Esophagus squamous epithelium (tissue), 5 donors: ENCODE measurements around the gene RPP38. TPM values are rescaled to one million over a fixed set of nuclear protein-coding genes. Genes with fewer than 3 reads are reported as not detected.

ENCODE experiments used
- DNase-seq: peaks from one replicate; lab custom pipeline; 2025; lab: John Stamatoyannopoulos, UW
- H3K27ac ChIP-seq, 4 donors: fragments of 200-600 bp; sonication (generic); one replicate each; pipeline ENCODE4 v1.5.1; 2016 to 2019; ENCODE audit warnings: mild to moderate bottlenecking in 1 of 4
- H3K27me3 ChIP-seq, 4 donors: fragments of 200-600 bp; sonication (generic); 1 replicate in 3 of 4; 2 replicates in 1 of 4; pipeline versions ENCODE4 v1.5.1 to v1.6.0; 2017 to 2021; ENCODE audit warnings: antibody characterized with exemption in 1 of 4
- H3K36me3 ChIP-seq, 3 donors: fragments of 200-600 bp; sonication (generic); one replicate each; pipeline ENCODE4 v1.5.1; 2016 to 2019
- H3K4me1 ChIP-seq, 3 donors: fragments of 200-600 bp; sonication (generic); one replicate each; pipeline ENCODE4 v1.5.1; 2017 to 2019
- H3K4me3 ChIP-seq, 4 donors: fragments of 200-600 bp; sonication (generic); 1 replicate in 3 of 4; 2 replicates in 1 of 4; pipeline ENCODE4 v1.5.1; 2016 to 2019; ENCODE audit warnings: mild to moderate bottlenecking in 2 of 4, moderate library complexity in 1 of 4
- H3K9me3 ChIP-seq, 3 donors: fragments of 200-600 bp; sonication (generic); one replicate each; pipeline ENCODE4 v1.5.1; 2016 to 2019
- POLR2A ChIP-seq, 4 donors: fragments of 450-650 bp; IDR thresholded peaks; one replicate each; pipeline ENCODE4 v1.6.1; 2017; ENCODE audit warnings: antibody characterized with exemption in 4 of 4, mild to moderate bottlenecking in 4 of 4, moderate library complexity in 3 of 4
- WGBS, 2 donors: methylation state at CpG; one replicate each; pipeline ENCODE4 v1.1.5; 2018; 5-methylcytosine and 5-hydroxymethylcytosine counted together
- intact Hi-C: fragments of 100-400 bp; cut with DNase I; formaldehyde crosslinking; loops from one replicate; pipeline ENCODE4 v1.15.0; 2022
- total RNA-seq, 4 donors: library from RNA; depleted of rRNA; stranded (reverse); fragments of >200 nt; gene quantifications; one replicate each; pipeline ENCODE4 v1.1.0, GENCODE V29; 2016
- TF ChIP-seq, protein P1 (sequence below), 6 experiments: fragments of 450-650 bp in 4 of 6; fragments of 200-600 bp in 2 of 6; sonication (generic) in 2 of 6; IDR thresholded peaks; one replicate each; pipeline ENCODE4 v1.5.1; 2016 to 2019; ENCODE audit warnings: antibody characterized with exemption in 6 of 6, mild to moderate bottlenecking in 4 of 6, moderate library complexity in 4 of 6
- donor health status: DM: yes; HTN: yes; CAD: no.

The RPP38 gene
- total RNA-seq, 4 donors from 2014 or later = 10.8 to 21.0 (median 14.8) TPM

DNA sequence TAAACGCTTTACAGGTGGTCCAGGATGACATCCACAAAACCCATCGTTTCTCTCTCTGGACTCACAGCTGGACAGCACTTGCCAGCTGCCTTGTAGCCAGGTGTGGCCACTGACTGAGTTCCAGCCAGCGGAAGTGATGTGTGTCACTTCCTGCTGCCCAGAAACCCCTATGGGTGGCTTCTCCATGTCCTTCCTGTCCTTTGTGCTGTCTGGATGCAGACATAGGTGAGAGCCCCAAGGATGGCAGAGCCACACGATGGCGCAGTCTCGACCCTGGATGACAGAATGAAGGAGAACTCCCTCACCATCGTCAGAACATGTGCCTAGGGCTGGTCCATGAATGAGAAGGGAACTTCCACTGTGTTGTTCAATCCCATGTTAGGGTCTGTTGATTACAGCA, 49.2 kb downstream of the RPP38 start:
- H3K4me1 ChIP-seq = peaks cover 0 to 3% (median 0%) of the 10 kb centered on the region in 3 donors
- no peaks in the 10 kb centered on the region for H3K9me3 ChIP-seq
- H3K36me3 ChIP-seq = no peaks in the 10 kb centered on the region
- H3K27me3 ChIP-seq = no peaks in the 10 kb centered on the region
- TF ChIP-seq POLR2A (IDR thresholded peaks at IDR 0.05) = no peak
- TF ChIP-seq, protein P1, sequence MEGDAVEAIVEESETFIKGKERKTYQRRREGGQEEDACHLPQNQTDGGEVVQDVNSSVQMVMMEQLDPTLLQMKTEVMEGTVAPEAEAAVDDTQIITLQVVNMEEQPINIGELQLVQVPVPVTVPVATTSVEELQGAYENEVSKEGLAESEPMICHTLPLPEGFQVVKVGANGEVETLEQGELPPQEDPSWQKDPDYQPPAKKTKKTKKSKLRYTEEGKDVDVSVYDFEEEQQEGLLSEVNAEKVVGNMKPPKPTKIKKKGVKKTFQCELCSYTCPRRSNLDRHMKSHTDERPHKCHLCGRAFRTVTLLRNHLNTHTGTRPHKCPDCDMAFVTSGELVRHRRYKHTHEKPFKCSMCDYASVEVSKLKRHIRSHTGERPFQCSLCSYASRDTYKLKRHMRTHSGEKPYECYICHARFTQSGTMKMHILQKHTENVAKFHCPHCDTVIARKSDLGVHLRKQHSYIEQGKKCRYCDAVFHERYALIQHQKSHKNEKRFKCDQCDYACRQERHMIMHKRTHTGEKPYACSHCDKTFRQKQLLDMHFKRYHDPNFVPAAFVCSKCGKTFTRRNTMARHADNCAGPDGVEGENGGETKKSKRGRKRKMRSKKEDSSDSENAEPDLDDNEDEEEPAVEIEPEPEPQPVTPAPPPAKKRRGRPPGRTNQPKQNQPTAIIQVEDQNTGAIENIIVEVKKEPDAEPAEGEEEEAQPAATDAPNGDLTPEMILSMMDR (IDR thresholded peaks at IDR 0.05) = no peak
- no peak overlapping the region for H3K4me3 ChIP-seq
- H3K27ac ChIP-seq = no peak overlapping the region
- DNase-seq = no peak
- intact Hi-C loops = no loop called here
- WGBS, 2 donors = 82 to 83% methylated on average over 3 to 4 of the region's 7 CpGs

DNA sequence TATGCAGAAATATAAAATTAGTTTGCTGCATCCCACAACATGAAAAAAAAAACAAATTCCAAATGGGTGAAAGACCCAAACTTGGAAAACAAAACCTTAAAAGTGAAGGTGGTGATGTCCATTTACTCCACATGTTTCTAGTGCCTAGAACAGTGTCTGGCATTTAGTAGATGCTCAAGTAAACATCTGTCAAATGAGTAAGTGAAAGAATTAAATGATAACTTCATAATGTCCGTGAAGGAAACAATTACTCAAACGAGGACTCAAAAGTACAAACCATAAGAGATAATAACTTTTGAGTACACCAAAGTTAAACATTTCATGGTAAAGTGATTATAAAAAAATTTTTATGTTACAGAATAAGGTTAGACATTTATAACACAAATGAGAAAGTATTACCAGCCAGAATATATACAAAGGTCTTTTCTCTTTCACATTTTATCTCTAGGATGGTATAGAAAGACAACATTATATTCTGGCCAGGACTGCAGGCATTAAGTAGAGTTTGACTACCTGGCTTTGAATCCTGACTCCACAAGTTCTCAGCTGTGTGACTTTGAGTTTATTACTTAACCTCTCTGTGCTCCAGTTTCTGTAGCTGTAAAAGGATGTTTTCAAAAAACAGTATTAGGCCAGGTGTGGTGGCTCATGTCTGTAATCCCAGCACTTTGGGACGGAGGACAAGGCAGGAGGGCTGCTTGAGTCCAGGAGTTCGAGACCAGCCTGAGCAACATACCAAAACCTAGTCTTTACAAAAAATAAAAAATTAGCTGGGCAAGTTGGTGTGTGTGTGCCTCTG, 50.6 kb downstream of the RPP38 start:
- 60 to 75% methylated on average over 4 of the region's 4 CpGs for whole genome bisulfite sequencing, 2 donors
- no peak for DNase-seq
- Histone ChIP-seq H3K9me3 (no peaks in the 10 kb centered on the region), H3K4me1 (no peaks in the 10 kb centered on the region), H3K27me3 (no peaks in the 10 kb centered on the region), H3K27ac (no peak overlapping the region), H3K36me3 (no peaks in the 10 kb centered on the region), H3K4me3 (no peak overlapping the region)
- intact Hi-C loops = no loop called here
- no peak for TF ChIP-seq POLR2A (IDR thresholded peaks at IDR 0.05)
- TF ChIP-seq, protein P1 (IDR thresholded peaks at IDR 0.05) = no peak

DNA sequence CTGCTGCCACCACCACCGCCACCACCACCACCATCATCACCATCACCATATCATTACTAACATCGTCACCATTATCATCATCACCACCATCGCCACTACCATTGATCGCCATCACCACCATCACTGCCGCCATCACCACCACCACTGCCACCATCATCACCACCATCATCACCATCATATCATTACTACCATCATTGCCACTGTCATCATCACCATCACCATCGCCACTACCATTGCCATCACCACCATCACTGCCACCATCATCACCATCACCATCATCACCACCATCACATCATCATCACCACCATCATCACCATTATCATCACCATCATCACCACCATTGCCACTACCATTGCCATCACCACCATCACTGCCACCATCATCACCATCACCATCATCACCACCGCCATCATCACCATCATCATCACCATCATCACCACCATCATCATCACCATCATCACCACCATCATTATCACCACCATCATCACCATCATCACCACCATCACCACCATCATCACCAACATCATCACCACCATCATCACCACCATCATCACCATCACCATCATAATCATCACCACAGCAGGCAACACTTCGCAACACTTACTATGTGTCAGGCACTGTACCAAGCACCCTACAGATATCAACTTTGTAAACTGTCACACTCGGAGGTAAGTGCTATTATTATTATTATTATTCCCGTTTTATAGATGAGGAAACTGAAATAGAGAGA, 52.1 kb downstream of the RPP38 start:
- H3K4me1 ChIP-seq = no peaks in the 10 kb centered on the region
- no peak for DNase-seq
- H3K9me3 ChIP-seq = no peaks in the 10 kb centered on the region
- no peaks in the 10 kb centered on the region for H3K36me3 ChIP-seq
- H3K27me3 ChIP-seq = no peaks in the 10 kb centered on the region
- no peak overlapping the region for H3K4me3 ChIP-seq
- WGBS, 2 donors = 75 to 89% methylated on average over 10 of the region's 10 CpGs
- H3K27ac ChIP-seq = no peak overlapping the region
- TF ChIP-seq, protein P1 (IDR thresholded peaks at IDR 0.05) = no peak
- no peak for TF ChIP-seq POLR2A (IDR thresholded peaks at IDR 0.05)
- intact Hi-C loops = no loop called here

DNA sequence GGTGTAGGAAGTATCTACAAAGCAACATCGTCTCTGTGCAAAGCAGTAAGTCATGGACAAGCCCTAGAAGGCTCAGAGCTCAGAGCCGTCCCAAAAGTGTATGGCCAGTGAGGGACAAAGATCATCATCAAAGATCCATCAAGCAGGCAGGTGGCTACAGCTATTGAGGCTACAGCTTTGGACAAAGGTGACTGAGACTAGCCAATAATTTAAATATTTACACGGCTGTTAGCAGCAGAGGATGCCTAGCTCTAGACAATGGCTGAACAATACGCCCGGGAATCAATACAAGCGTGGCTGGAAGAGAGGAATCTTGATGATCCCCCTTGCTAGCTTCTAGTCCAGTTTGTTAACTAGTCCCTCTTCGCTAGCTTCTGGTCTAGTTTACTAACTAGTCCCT, 53.4 kb downstream of the RPP38 start:
- TF ChIP-seq, protein P1 (IDR thresholded peaks at IDR 0.05) = no peak
- TF ChIP-seq POLR2A (IDR thresholded peaks at IDR 0.05) = no peak
- no peak overlapping the region for H3K27ac ChIP-seq
- H3K4me3 ChIP-seq = no peak overlapping the region
- H3K27me3 ChIP-seq = no peaks in the 10 kb centered on the region
- H3K9me3 ChIP-seq = no peaks in the 10 kb centered on the region
- no peak for DNase-seq
- H3K4me1 ChIP-seq = no peaks in the 10 kb centered on the region
- intact Hi-C loops = no loop called here
- H3K36me3 ChIP-seq = no peaks in the 10 kb centered on the region
- 94 to 95% methylated on average over 6 of the region's 7 CpGs for WGBS, 2 donors

DNA sequence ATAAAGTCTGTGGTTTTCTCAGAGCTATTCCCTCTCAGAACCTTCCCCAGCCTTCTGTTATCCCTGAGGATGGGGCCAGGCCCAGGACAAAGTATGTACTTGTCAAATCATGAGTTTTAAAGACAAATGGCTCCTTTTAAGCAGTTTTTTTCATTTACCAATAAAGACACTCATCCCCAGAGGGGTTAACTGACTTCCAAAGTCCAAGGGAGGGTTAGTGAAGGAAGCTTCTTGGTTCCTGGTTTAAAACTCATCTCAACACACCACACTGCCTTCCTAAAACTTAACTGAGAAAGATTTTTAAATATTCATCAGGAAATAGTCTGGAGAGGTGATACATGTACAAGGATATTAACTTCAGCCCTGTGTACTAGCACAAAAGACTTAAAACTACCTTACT, 55.4 kb downstream of the RPP38 start:
- Histone ChIP-seq H3K9me3 (no peaks in the 10 kb centered on the region), H3K36me3 (no peaks in the 10 kb centered on the region), H3K4me1 (no peaks in the 10 kb centered on the region), H3K27me3 (no peaks in the 10 kb centered on the region), H3K27ac (no peak overlapping the region), H3K4me3 (no peak overlapping the region)
- no peak for TF ChIP-seq POLR2A (IDR thresholded peaks at IDR 0.05)
- TF ChIP-seq, protein P1 (IDR thresholded peaks at IDR 0.05) = no peak
- intact Hi-C loops = no loop called here
- no peak for DNase-seq
